ENCODE measurements around the gene OPCML. TPM values are rescaled to one million over a fixed set of nuclear protein-coding genes. Genes with fewer than 3 reads are reported as not detected.

OPCML gene
- total and polyA plus RNA-seq, 12 donors: under 0.01 to 1.2 (median 0.39) TPM

- ATAC-seq (no peak), DNase-seq (no peak)
- Histone ChIP-seq H3K4me1 (no peaks in the 10 kb centered on the region), H3K36me3 (no peaks in the 10 kb centered on the region), H3K27me3 (peaks cover 0 to 4% (median 0%) of the 10 kb centered on the region in 7 donors), H3K27ac (no peak overlapping the region), H3K4me3 (no peak overlapping the region), H3K9me3 (no peaks in the 10 kb centered on the region)
- WGBS, 2 donors: 76 to 84% methylated on average over 1 of the region's 1 CpG
- intact Hi-C loops (cut with DNase I): no loop called here
- TF ChIP-seq, protein P1, sequence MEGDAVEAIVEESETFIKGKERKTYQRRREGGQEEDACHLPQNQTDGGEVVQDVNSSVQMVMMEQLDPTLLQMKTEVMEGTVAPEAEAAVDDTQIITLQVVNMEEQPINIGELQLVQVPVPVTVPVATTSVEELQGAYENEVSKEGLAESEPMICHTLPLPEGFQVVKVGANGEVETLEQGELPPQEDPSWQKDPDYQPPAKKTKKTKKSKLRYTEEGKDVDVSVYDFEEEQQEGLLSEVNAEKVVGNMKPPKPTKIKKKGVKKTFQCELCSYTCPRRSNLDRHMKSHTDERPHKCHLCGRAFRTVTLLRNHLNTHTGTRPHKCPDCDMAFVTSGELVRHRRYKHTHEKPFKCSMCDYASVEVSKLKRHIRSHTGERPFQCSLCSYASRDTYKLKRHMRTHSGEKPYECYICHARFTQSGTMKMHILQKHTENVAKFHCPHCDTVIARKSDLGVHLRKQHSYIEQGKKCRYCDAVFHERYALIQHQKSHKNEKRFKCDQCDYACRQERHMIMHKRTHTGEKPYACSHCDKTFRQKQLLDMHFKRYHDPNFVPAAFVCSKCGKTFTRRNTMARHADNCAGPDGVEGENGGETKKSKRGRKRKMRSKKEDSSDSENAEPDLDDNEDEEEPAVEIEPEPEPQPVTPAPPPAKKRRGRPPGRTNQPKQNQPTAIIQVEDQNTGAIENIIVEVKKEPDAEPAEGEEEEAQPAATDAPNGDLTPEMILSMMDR (IDR thresholded peaks at IDR 0.05): no peak
These were observed 64.6 kb downstream of the OPCML start for GRCh38 chr11:133467686-133468085.

- H3K4me3 ChIP-seq: no peak overlapping the region
- peaks cover 0 to 6% (median 0%) of the 10 kb centered on the region in 11 donors for H3K9me3 ChIP-seq
- WGBS, 2 donors: 79 to 83% methylated on average over 4 of the region's 4 CpGs
- intact Hi-C loops (cut with DNase I): no loop called here
- no peaks in the 10 kb centered on the region for H3K36me3 ChIP-seq
- TF ChIP-seq, protein P1 (IDR thresholded peaks at IDR 0.05): no peak
- H3K27me3 ChIP-seq: peaks cover 0 to 7% (median 0%) of the 10 kb centered on the region in 7 donors
- no peak overlapping the region for H3K27ac ChIP-seq
- DNase-seq (no peak), ATAC-seq (no peak)
- no peaks in the 10 kb centered on the region for H3K4me1 ChIP-seq
These were observed 89.0 kb downstream of the OPCML start for GRCh38 chr11:133443206-133443747.

- Histone ChIP-seq H3K9me3 (peaks cover 0 to 1% (median 0%) of the 10 kb centered on the region in 11 donors), H3K4me3 (no peak overlapping the region), H3K27me3 (peaks cover 0 to 7% (median 0%) of the 10 kb centered on the region in 7 donors), H3K36me3 (no peaks in the 10 kb centered on the region), H3K27ac (no peak overlapping the region), H3K4me1 (no peaks in the 10 kb centered on the region)
- WGBS, 2 donors: 58 to 69% methylated on average over 1 of the region's 1 CpG
- TF ChIP-seq, protein P1 (IDR thresholded peaks at IDR 0.05): no peak
- intact Hi-C loops (cut with DNase I): no loop called here
- ATAC-seq: no peak
- no peak for DNase-seq
These were observed 90.2 kb downstream of the OPCML start for GRCh38 chr11:133441964-133442660.

GRCh38 chr11:133425992-133426391 lies 106.3 kb downstream of the OPCML start:
- H3K4me1 ChIP-seq: peaks cover 0 to 5% (median 0%) of the 10 kb centered on the region in 9 donors
- no peaks in the 10 kb centered on the region for H3K27me3 ChIP-seq
- H3K36me3 ChIP-seq: no peaks in the 10 kb centered on the region
- peak in 2 of 8 donors; percentile 49 to 52 for ATAC-seq
- TF ChIP-seq, protein P1 (IDR thresholded peaks at IDR 0.05): no peak
- no peak overlapping the region for H3K27ac ChIP-seq
- intact Hi-C loops (cut with DNase I): no loop called here
- no peak for DNase-seq
- no peaks in the 10 kb centered on the region for H3K9me3 ChIP-seq
- no peak overlapping the region for H3K4me3 ChIP-seq
